HCT116 (cell line): ENCODE data around the gene CFAP99. TPM values are rescaled to one million over a fixed set of nuclear protein-coding genes. Genes with fewer than 3 reads are reported as not detected.

Source experiments
- ATAC-seq: fragments of 200-7000 bp; cut with Tn5 transposase; 2 replicates; pipeline ENCODE4 v1.9.1; 2020; ENCODE audit warnings: mild to moderate bottlenecking, moderate library complexity
- BruUV-seq: library from RNA; stranded (reverse); fragments of 400-500 nt; replicated peaks from 2 replicates; lab custom pipeline; 2021; lab: Mats Ljungman, UMichigan
- CTCF ChIA-PET: fragments of 300-600 bp; sonication (Branson Sonifier 250); formaldehyde crosslinking; loops from one replicate; lab custom pipeline; 2021; ENCODE audit warnings: antibody characterized with exemption; lab: Charles Lee
- POLR2A ChIA-PET: fragments of 300-600, 350-600 bp; sonication (Branson Sonifier 250); formaldehyde crosslinking; loops from one replicate; lab custom pipeline; 2021; ENCODE audit warnings: antibody characterized with exemption; lab: Charles Lee
- RAD21 ChIA-PET, 2 experiments: fragments of 300-600 bp; sonication (Branson Sonifier 250); formaldehyde crosslinking; loops; one replicate each; lab custom pipeline; 2023; ENCODE audit warnings: low total read pairs in 2 of 2; ENCODE audit not compliant: uncharacterized antibody in 2 of 2, unreplicated experiment in 2 of 2, low non-redundant PET in 1 of 2; lab: Charles Lee
- DNase-seq: peaks from one replicate; pipeline ENCODE4 v3.0.0-alpha.2; 2010; ENCODE audit warnings: low read depth, low spot score
- H2AFZ ChIP-seq: fragments of 200-600 bp; shearing (Covaris generic), sonication (generic); 2 replicates; pipeline ENCODE4 v1.6.1; 2017; ENCODE audit warnings: low read depth, mixed run types, mixed read lengths, antibody characterized with exemption, low read length; ENCODE audit not compliant: poor library complexity, severe bottlenecking
- H3K27ac ChIP-seq: 2 replicates; pipeline ENCODE4 v1.5.1; 2012; ENCODE audit warnings: low read depth, low read length
- H3K27me3 ChIP-seq: fragments of 200-600 bp; sonication (generic); 2 replicates; pipeline ENCODE4 v1.6.1; 2016; ENCODE audit warnings: mixed run types, low read length, mixed read lengths; ENCODE audit not compliant: insufficient read depth
- H3K36me3 ChIP-seq, 2 experiments: fragments of 200-500 bp in 1 of 2; fragments of 200-600 bp in 1 of 2; sonication (Bioruptor generic) in 1 of 2; sonication (generic) in 1 of 2; 2 replicates each; pipeline versions ENCODE4 v1.5.1 to v1.6.1; 2014 to 2016; ENCODE audit warnings: low read length in 2 of 2, inconsistent platforms in 1 of 2, mixed read lengths in 1 of 2, mixed run types in 1 of 2; ENCODE audit not compliant: insufficient read depth in 2 of 2, control insufficient read depth in 1 of 2
- H3K4me1 ChIP-seq, 2 experiments: fragments of 200-600 bp in 1 of 2; sonication (generic) in 1 of 2; 2 replicates each; pipeline versions ENCODE4 v1.5.1 to v1.6.1; 2012 to 2017; ENCODE audit warnings: low read length in 2 of 2, inconsistent platforms in 1 of 2, mild to moderate bottlenecking in 1 of 2, mixed read lengths in 1 of 2, mixed run types in 1 of 2, moderate library complexity in 1 of 2; ENCODE audit not compliant: insufficient read depth in 2 of 2, control insufficient read depth in 1 of 2
- H3K4me2 ChIP-seq: fragments of 200-600 bp; sonication (generic); 2 replicates; pipeline ENCODE4 v1.6.1; 2017; ENCODE audit warnings: mixed run types, low read length, mixed read lengths
- H3K4me3 ChIP-seq, 2 experiments: fragments of 200-600 bp in 1 of 2; sonication (generic) in 1 of 2; replicated peaks in 1 of 2; 2 replicates each; pipeline ENCODE4 v1.5.1; 2011 to 2016; ENCODE audit warnings: low read length in 2 of 2, control low read depth in 1 of 2, low read depth in 1 of 2, mild to moderate bottlenecking in 1 of 2, mixed read lengths in 1 of 2, mixed run types in 1 of 2
- H3K79me2 ChIP-seq: fragments of 200-600 bp; sonication (generic); 2 replicates; pipeline ENCODE4 v1.6.1; 2017; ENCODE audit warnings: mild to moderate bottlenecking, mixed run types, low read length, moderate library complexity, mixed read lengths; ENCODE audit not compliant: insufficient read depth
- H3K9ac ChIP-seq: fragments of 200-600 bp; sonication (generic); 2 replicates; pipeline ENCODE4 v1.6.1; 2016; ENCODE audit warnings: low read length, mixed read lengths
- H3K9me2 ChIP-seq: fragments of 200-600 bp; sonication (generic), shearing (Covaris generic); 2 replicates; pipeline ENCODE4 v1.6.1; 2017; ENCODE audit warnings: mixed run types, mild to moderate bottlenecking, moderate library complexity; ENCODE audit not compliant: insufficient read depth
- H3K9me3 ChIP-seq, 2 experiments: fragments of 200-500 bp in 1 of 2; fragments of 200-600 bp in 1 of 2; sonication (Bioruptor generic) in 1 of 2; sonication (generic) in 1 of 2; 2 replicates each; pipeline ENCODE4 v1.6.1; 2014 to 2017; ENCODE audit warnings: low read length in 2 of 2, mixed read lengths in 2 of 2, inconsistent platforms in 1 of 2, low read depth in 1 of 2, mild to moderate bottlenecking in 1 of 2, mixed run types in 1 of 2, moderate library complexity in 1 of 2; ENCODE audit not compliant: control insufficient read depth in 1 of 2, insufficient read depth in 1 of 2
- H4K20me1 ChIP-seq: fragments of 200-600 bp; sonication (generic), shearing (Covaris generic); 2 replicates; pipeline ENCODE4 v1.6.1; 2017; ENCODE audit warnings: mixed run types, mild to moderate bottlenecking, moderate library complexity; ENCODE audit not compliant: insufficient read depth
- ATF3 ChIP-seq: IDR thresholded peaks from 2 replicates; pipeline ENCODE4 v1.6.1; 2012
- CEBPB ChIP-seq: IDR thresholded peaks from 2 replicates; pipeline ENCODE4 v1.6.1; 2012; ENCODE audit warnings: low read depth
- EZH2 ChIP-seq: fragments of 200-600 bp; sonication (generic); IDR thresholded peaks from 2 replicates; pipeline ENCODE4 v1.6.1; 2017; ENCODE audit warnings: antibody characterized with exemption, mixed run types
- JUND ChIP-seq: IDR thresholded peaks from 2 replicates; pipeline ENCODE4 v1.6.1; 2012
- POLR2A ChIP-seq: IDR thresholded peaks from 2 replicates; pipeline ENCODE4 v1.7.0; 2011; ENCODE audit warnings: borderline replicate concordance; ENCODE audit not compliant: insufficient read depth, insufficient read length; ENCODE audit errors: extremely low read depth
- POLR2AphosphoS5 ChIP-seq: IDR thresholded peaks from 2 replicates; pipeline ENCODE4 v1.6.1; 2011; ENCODE audit warnings: mild to moderate bottlenecking, low read depth, low read length, moderate library complexity
- REST ChIP-seq: IDR thresholded peaks from 2 replicates; pipeline ENCODE4 v1.6.1; 2012; ENCODE audit warnings: low read depth
- SIN3A ChIP-seq: IDR thresholded peaks from 2 replicates; pipeline ENCODE4 v1.6.1; 2012; ENCODE audit warnings: low read depth
- SP1 ChIP-seq: IDR thresholded peaks from 2 replicates; pipeline ENCODE4 v1.6.1; 2012; ENCODE audit warnings: low read depth
- SRF ChIP-seq: IDR thresholded peaks from 2 replicates; pipeline ENCODE4 v1.6.1; 2012; ENCODE audit warnings: low read depth
- ZBTB33 ChIP-seq: IDR thresholded peaks from 2 replicates; pipeline ENCODE4 v1.6.1; 2011; ENCODE audit warnings: mild to moderate bottlenecking, low read length, moderate library complexity; ENCODE audit not compliant: insufficient replicate concordance; ENCODE audit errors: extremely low read depth
- ZFX ChIP-seq: fragments of 450-650 bp; IDR thresholded peaks from 2 replicates; pipeline ENCODE4 v1.6.1; 2017
- intact Hi-C: fragments of 100-400 bp; cut with micrococcal nuclease; formaldehyde crosslinking; loops from 2 replicates; pipeline ENCODE4 v1.10.0; 2022
- total RNA-seq: library from RNA; stranded (reverse); gene quantifications from one replicate; pipeline ENCODE4 v1.2.1, GENCODE V29; 2021; ENCODE audit not compliant: unreplicated experiment

CFAP99 gene
- total RNA-seq, 1 experiment from 2014 or later = 0.42 TPM

GRCh38 chr4:2417765-2418649, 748 bp upstream of the CFAP99 start, which contains the start of gene ZFYVE28:
TSS of gene ZFYVE28 (minus strand) at chr4:2418645. CDS start at chr4:2418323, 322 bp downstream.
- DNase-seq (no peak), ATAC-seq (peak; percentile 49)
- peaks cover 19% of the 10 kb centered on the region; the same call in 1 of the 2 replicates for H3K27me3 ChIP-seq
- ChIA-PET CTCF (no interaction called here), POLR2A (no interaction called here), RAD21 (no interaction called here)
- BruUV-seq = no TSS peak
- H3K4me3 ChIP-seq = peak within 1 kb of the TSS; percentile 73 to 76
- H3K9me3 ChIP-seq = no peaks in the 10 kb centered on the region
- peak within 1 kb of the TSS; percentile 66 for H2AFZ ChIP-seq
- no peaks in the 10 kb centered on the region for H3K9me2 ChIP-seq
- peak within 1 kb of the TSS; percentile 59; the same call in 1 of the 2 replicates for H3K27ac ChIP-seq
- H3K79me2 ChIP-seq = peaks cover 30% of the 10 kb centered on the region
- H3K4me1 ChIP-seq = peaks cover 25 to 54% of the 10 kb centered on the region in 2 experiments
- H3K36me3 ChIP-seq = no peaks in the 10 kb centered on the region
- H4K20me1 ChIP-seq = no peaks in the 10 kb centered on the region
- intact Hi-C loops = no loop called here
- peak within 1 kb of the TSS; percentile 68 for H3K9ac ChIP-seq
- TF ChIP-seq ZBTB33 (no peak), EZH2 (no peak), POLR2A (peak; percentile 49), POLR2AphosphoS5 (peak; percentile 82), SIN3A (no peak), ATF3 (no peak), ZFX (peak; percentile 66; the same call in 1 of the 2 replicates), SRF (no peak), JUND (no peak), CEBPB (no peak), SP1 (no peak), REST (no peak)
- peak within 1 kb of the TSS; percentile 96 for H3K4me2 ChIP-seq
